ENCODE data around the gene ZXDB. TPM values are rescaled to one million over a fixed set of nuclear protein-coding genes. Genes with fewer than 3 reads are reported as not detected.

Gene ZXDB
- total RNA-seq, 1 donor from 2014 or later: 6.9 TPM

Other genes with a start within 250 kb of the ZXDB start
- under 0.01 TPM in 1 of 2 replicates, not detected in the other for gene NLRP2B, start 88.2 kb downstream of the ZXDB start, total RNA-seq